ENCODE measurements around the gene GADL1.

DNA sequence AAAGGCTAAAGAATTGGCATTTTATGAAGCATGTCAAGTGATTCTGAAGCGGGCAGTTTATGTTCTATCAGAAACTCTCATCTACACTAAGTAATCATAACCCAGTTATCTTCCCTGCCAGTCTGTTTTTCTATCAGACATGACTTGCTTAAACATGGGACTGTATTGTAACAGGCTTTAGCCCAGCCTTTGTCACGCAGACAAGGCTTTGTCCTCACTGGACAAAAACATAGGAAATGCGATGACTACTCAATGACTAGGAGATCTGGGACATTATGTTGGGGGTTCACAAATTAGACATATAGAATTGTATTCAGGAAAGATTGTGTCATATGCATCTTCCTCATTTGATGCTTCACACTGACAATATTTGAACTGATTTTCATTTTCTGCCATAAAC, 115.5 kb downstream of the GADL1 start:
- no peak for TF ChIP-seq CTCF (IDR thresholded peaks at IDR 0.05)
- no peak for TF ChIP-seq POLR2A (IDR thresholded peaks at IDR 0.05)
